ENCODE results near the gene STARD13.

STARD13 gene

DNA sequence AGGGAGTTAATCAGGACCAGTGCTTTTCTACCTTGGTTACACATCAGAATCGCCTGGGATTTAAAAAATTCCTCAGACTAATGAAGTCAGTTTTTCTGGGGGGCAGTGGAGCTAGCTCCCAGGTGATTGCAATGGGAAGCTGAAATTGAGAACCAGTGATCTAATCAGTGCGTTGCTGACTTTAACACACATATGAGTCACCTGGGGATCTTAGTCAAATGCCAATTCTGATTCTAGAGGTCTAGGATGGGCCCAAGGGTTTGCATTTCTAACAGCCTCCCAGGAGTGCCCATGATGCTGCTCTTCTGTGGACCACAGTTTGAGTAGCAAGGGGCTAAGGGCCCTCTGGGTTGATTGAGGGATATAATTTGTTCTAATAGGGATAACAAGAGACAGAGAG is 214.8 kb downstream of the STARD13 start:
- H3K27me3 ChIP-seq (ENCODE audit: control insufficient read depth in 1 of 2, insufficient read depth in 2 of 2, low read length in 2 of 2) = no peaks in the 10 kb centered on the region
- no peak overlapping the region for H3K27ac ChIP-seq (ENCODE audit: low read depth, low read length)
- no peaks in the 10 kb centered on the region for H3K9me3 ChIP-seq (ENCODE audit: control insufficient read depth in 1 of 2, low read length in 2 of 2)
- H3K4me3 ChIP-seq (ENCODE audit: low read depth in 1 of 2, low read length in 2 of 2) = no peak overlapping the region
- no peak overlapping the region for H3K9ac ChIP-seq (ENCODE audit: low read depth in 1 of 2, low read length in 2 of 2)
- no peaks in the 10 kb centered on the region for H3K36me3 ChIP-seq (ENCODE audit: control insufficient read depth in 1 of 2, insufficient read depth in 2 of 2, low read length in 2 of 2)
- H3K4me1 ChIP-seq (ENCODE audit: control insufficient read depth in 1 of 2, insufficient read depth in 2 of 2, low read length in 2 of 2) = peaks cover 12 to 17% of the 10 kb centered on the region in 2 donors

DNA sequence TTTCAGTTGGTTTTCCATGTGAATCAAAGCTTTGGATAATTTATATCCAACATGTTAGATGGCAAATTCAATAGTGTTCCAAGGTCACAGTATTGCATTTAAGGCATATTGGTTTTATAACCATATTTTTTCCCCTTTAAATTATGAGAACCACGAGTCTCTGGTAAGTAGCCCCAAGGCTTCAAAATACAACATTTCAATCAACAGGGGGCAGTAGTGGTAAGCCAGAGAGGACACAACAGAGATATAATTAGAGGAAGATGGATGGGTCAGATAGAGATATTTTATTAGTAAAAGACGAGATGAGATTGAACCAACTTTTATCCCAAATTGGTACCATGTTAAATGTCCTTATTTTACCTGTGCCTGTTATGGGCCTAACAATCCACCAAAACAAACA is 216.2 kb downstream of the STARD13 start:
- peaks cover 0 to 4% of the 10 kb centered on the region in 2 donors for H3K4me1 ChIP-seq (ENCODE audit: control insufficient read depth in 1 of 2, insufficient read depth in 2 of 2, low read length in 2 of 2)
- H3K4me3 ChIP-seq (ENCODE audit: low read depth in 1 of 2, low read length in 2 of 2) = no peak overlapping the region
- no peaks in the 10 kb centered on the region for H3K36me3 ChIP-seq (ENCODE audit: control insufficient read depth in 1 of 2, insufficient read depth in 2 of 2, low read length in 2 of 2)
- H3K27me3 ChIP-seq (ENCODE audit: control insufficient read depth in 1 of 2, insufficient read depth in 2 of 2, low read length in 2 of 2) = no peaks in the 10 kb centered on the region
- H3K27ac ChIP-seq (ENCODE audit: low read depth, low read length) = no peak overlapping the region
- no peaks in the 10 kb centered on the region for H3K9me3 ChIP-seq (ENCODE audit: control insufficient read depth in 1 of 2, low read length in 2 of 2)
- H3K9ac ChIP-seq (ENCODE audit: low read depth in 1 of 2, low read length in 2 of 2) = no peak overlapping the region

GRCh38 chr13:33066329-33066728 is 219.2 kb downstream of the STARD13 start:
- Histone ChIP-seq H3K36me3 (ENCODE audit: control insufficient read depth in 1 of 2, insufficient read depth in 2 of 2, low read length in 2 of 2) (no peaks in the 10 kb centered on the region), H3K4me1 (ENCODE audit: control insufficient read depth in 1 of 2, insufficient read depth in 2 of 2, low read length in 2 of 2) (no peaks in the 10 kb centered on the region)

GRCh38 chr13:33060815-33061214 is 224.7 kb downstream of the STARD13 start:
- Histone ChIP-seq H3K4me3 (ENCODE audit: low read depth in 1 of 2, low read length in 2 of 2) (no peak overlapping the region), H3K4me1 (ENCODE audit: control insufficient read depth in 1 of 2, insufficient read depth in 2 of 2, low read length in 2 of 2) (no peaks in the 10 kb centered on the region), H3K9ac (ENCODE audit: low read depth in 1 of 2, low read length in 2 of 2) (no peak overlapping the region), H3K36me3 (ENCODE audit: control insufficient read depth in 1 of 2, insufficient read depth in 2 of 2, low read length in 2 of 2) (no peaks in the 10 kb centered on the region), H3K9me3 (ENCODE audit: control insufficient read depth in 1 of 2, low read length in 2 of 2) (no peaks in the 10 kb centered on the region), H3K27me3 (ENCODE audit: control insufficient read depth in 1 of 2, insufficient read depth in 2 of 2, low read length in 2 of 2) (no peaks in the 10 kb centered on the region), H3K27ac (ENCODE audit: low read depth, low read length) (no peak overlapping the region)

More at GRCh38 chr13:33066329-33066728, 219.2 kb downstream of the STARD13 start:
- Histone ChIP-seq H3K27ac (ENCODE audit: low read depth, low read length) (no peak overlapping the region), H3K9ac (ENCODE audit: low read depth in 1 of 2, low read length in 2 of 2) (no peak overlapping the region), H3K27me3 (ENCODE audit: control insufficient read depth in 1 of 2, insufficient read depth in 2 of 2, low read length in 2 of 2) (no peaks in the 10 kb centered on the region), H3K9me3 (ENCODE audit: control insufficient read depth in 1 of 2, low read length in 2 of 2) (no peaks in the 10 kb centered on the region), H3K4me3 (ENCODE audit: low read depth in 1 of 2, low read length in 2 of 2) (no peak overlapping the region)

DNA sequence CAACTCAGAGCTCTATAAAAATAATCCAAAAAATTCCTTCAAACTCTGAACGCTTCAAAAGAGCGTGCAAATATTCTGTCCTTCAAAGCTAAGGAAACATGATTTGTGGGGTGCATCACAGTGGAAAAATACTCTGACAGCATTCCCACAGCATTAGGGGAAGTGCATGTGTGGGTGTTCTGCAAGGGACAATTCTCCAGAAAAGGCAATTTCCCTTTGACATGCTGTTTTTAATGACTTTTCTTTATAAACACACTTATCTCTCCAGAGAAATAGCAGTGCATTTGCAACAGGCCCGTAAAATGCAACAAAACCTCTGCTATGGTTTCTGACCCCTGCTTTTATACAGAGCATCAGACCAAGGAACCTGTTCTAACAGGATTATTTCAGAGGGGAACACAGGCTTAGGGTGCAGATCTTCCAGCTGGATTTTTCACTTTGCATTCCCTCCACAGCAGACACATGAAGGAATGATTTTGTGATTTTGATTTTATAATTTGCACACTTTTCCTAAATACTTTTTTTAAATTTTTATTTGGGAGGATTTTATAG is 226.7 kb downstream of the STARD13 start:
- no peaks in the 10 kb centered on the region for H3K4me1 ChIP-seq (ENCODE audit: control insufficient read depth in 1 of 2, insufficient read depth in 2 of 2, low read length in 2 of 2)

DNA sequence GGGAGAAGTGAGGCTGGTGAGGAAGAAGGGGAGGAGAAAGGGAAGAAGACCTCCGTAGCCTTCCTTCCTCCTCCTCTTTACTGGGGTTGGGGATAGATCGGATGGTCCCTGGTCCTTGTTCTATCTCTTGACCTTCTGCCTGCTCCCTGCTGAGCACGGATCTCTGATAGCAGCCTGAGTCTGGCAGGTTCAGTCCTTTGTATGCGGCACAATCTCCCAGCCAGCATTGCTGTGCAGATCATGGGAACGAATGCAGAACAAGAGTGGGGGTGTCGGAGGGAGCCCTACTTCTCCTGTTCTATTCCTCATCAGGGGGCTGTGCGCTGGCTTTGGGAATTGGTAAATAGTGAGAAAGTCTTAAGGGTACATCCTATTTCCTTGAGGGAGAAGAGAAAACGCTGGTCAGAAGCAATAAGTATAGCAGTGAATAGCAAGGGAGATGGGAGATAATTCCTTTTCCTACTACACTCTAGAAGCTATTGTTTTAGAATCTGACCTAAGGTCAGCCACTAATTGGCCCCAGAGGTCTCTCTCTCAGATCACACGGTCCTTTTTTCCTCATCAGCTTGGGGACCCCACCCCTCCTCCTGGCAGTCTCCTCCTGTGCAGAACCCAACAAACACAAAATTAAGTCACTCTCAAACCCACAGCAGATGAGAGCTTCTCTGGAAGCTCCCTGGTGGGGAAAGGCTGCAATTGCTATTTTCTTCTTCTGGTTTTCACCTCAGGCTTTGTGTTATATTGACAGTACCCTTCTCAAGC is 228.4 kb downstream of the STARD13 start:
- Histone ChIP-seq H3K36me3 (ENCODE audit: control insufficient read depth in 1 of 2, insufficient read depth in 2 of 2, low read length in 2 of 2) (no peaks in the 10 kb centered on the region), H3K27ac (ENCODE audit: low read depth, low read length) (no peak overlapping the region), H3K4me1 (ENCODE audit: control insufficient read depth in 1 of 2, insufficient read depth in 2 of 2, low read length in 2 of 2) (no peaks in the 10 kb centered on the region), H3K9me3 (ENCODE audit: control insufficient read depth in 1 of 2, low read length in 2 of 2) (no peaks in the 10 kb centered on the region), H3K4me3 (ENCODE audit: low read depth in 1 of 2, low read length in 2 of 2) (no peak overlapping the region), H3K9ac (ENCODE audit: low read depth in 1 of 2, low read length in 2 of 2) (no peak overlapping the region), H3K27me3 (ENCODE audit: control insufficient read depth in 1 of 2, insufficient read depth in 2 of 2, low read length in 2 of 2) (no peaks in the 10 kb centered on the region)

More for the DNA sequence above, 226.7 kb downstream of the STARD13 start:
- no peaks in the 10 kb centered on the region for H3K27me3 ChIP-seq (ENCODE audit: control insufficient read depth in 1 of 2, insufficient read depth in 2 of 2, low read length in 2 of 2)
- no peak overlapping the region for H3K9ac ChIP-seq (ENCODE audit: low read depth in 1 of 2, low read length in 2 of 2)
- no peak overlapping the region for H3K27ac ChIP-seq (ENCODE audit: low read depth, low read length)
- H3K9me3 ChIP-seq (ENCODE audit: control insufficient read depth in 1 of 2, low read length in 2 of 2) = no peaks in the 10 kb centered on the region
- no peaks in the 10 kb centered on the region for H3K36me3 ChIP-seq (ENCODE audit: control insufficient read depth in 1 of 2, insufficient read depth in 2 of 2, low read length in 2 of 2)
- no peak overlapping the region for H3K4me3 ChIP-seq (ENCODE audit: low read depth in 1 of 2, low read length in 2 of 2)

- no peak overlapping the region for H3K4me3 ChIP-seq (ENCODE audit: low read depth in 1 of 2, low read length in 2 of 2)
- H3K36me3 ChIP-seq (ENCODE audit: control insufficient read depth in 1 of 2, insufficient read depth in 2 of 2, low read length in 2 of 2) = no peaks in the 10 kb centered on the region
- H3K4me1 ChIP-seq (ENCODE audit: control insufficient read depth in 1 of 2, insufficient read depth in 2 of 2, low read length in 2 of 2) = no peaks in the 10 kb centered on the region
- no peak overlapping the region for H3K9ac ChIP-seq (ENCODE audit: low read depth in 1 of 2, low read length in 2 of 2)
- no peaks in the 10 kb centered on the region for H3K27me3 ChIP-seq (ENCODE audit: control insufficient read depth in 1 of 2, insufficient read depth in 2 of 2, low read length in 2 of 2)
- no peaks in the 10 kb centered on the region for H3K9me3 ChIP-seq (ENCODE audit: control insufficient read depth in 1 of 2, low read length in 2 of 2)
- H3K27ac ChIP-seq (ENCODE audit: low read depth, low read length) = no peak overlapping the region
Measured at GRCh38 chr13:33053397-33054066, 232.0 kb downstream of the STARD13 start.
